ENCODE measurements around the gene GALNT4.
A peak's percentile ranks its signal among the peaks of the same experiment; 100 is the strongest.

GALNT4 gene

GRCh38 chr12:89524541-89525304 lies at the start of gene GALNT4:
TSS of gene GALNT4 (minus strand) at chr12:89524796. CDS start at chr12:89524549, 247 bp downstream.
- peak; percentile 91 for DNase-seq

GRCh38 chr12:89573051-89573810 lies 48.6 kb upstream of the GALNT4 start:
- no peak for DNase-seq

- no peak for DNase-seq
Observed at GRCh38 chr12:89571491-89572195, 47.0 kb upstream of the GALNT4 start.

GRCh38 chr12:89568484-89568883 lies 43.9 kb upstream of the GALNT4 start:
- peak; percentile 3 for DNase-seq

GRCh38 chr12:89567691-89568239 lies 43.2 kb upstream of the GALNT4 start:
- DNase-seq = no peak

- peak; percentile 41 for DNase-seq
Observed at GRCh38 chr12:89566615-89567014, 42.0 kb upstream of the GALNT4 start.

GRCh38 chr12:89565002-89565401 lies 40.4 kb upstream of the GALNT4 start:
- DNase-seq = no peak

GRCh38 chr12:89559753-89560152 lies 35.2 kb upstream of the GALNT4 start:
- DNase-seq = no peak

- no peak for DNase-seq
Observed at GRCh38 chr12:89556976-89557375, 32.4 kb upstream of the GALNT4 start.

GRCh38 chr12:89552376-89552775 lies 27.8 kb upstream of the GALNT4 start:
- DNase-seq = no peak

- DNase-seq = no peak
Observed at GRCh38 chr12:89551747-89552146, 27.2 kb upstream of the GALNT4 start.

- DNase-seq = peak; percentile 11
Observed at GRCh38 chr12:89547101-89547500, 22.5 kb upstream of the GALNT4 start.

GRCh38 chr12:89546151-89546550 lies 21.6 kb upstream of the GALNT4 start:
- DNase-seq = no peak

GRCh38 chr12:89544681-89545184 lies 20.1 kb upstream of the GALNT4 start:
- no peak for DNase-seq

- no peak for DNase-seq
Observed at GRCh38 chr12:89544022-89544421, 19.4 kb upstream of the GALNT4 start.

GRCh38 chr12:89542912-89543592 lies 18.5 kb upstream of the GALNT4 start:
- peak; percentile 80 for DNase-seq

- DNase-seq = no peak
Observed at GRCh38 chr12:89542236-89542635, 17.6 kb upstream of the GALNT4 start.

GRCh38 chr12:89540586-89540985 lies 16.0 kb upstream of the GALNT4 start:
- DNase-seq = no peak

GRCh38 chr12:89539426-89540223 lies 15.0 kb upstream of the GALNT4 start:
- no peak for DNase-seq

- DNase-seq = no peak
Observed at GRCh38 chr12:89538897-89539296, 14.3 kb upstream of the GALNT4 start.

- no peak for DNase-seq
Observed at GRCh38 chr12:89537389-89537788, 12.8 kb upstream of the GALNT4 start.

GRCh38 chr12:89529738-89530137 lies 5.1 kb upstream of the GALNT4 start:
- DNase-seq = peak; percentile 67

Measured in suppressor macrophage treated with lipopolysaccharide for 4 hours (primary cell).